ENCODE measurements around the gene RAD54L.

DNA sequence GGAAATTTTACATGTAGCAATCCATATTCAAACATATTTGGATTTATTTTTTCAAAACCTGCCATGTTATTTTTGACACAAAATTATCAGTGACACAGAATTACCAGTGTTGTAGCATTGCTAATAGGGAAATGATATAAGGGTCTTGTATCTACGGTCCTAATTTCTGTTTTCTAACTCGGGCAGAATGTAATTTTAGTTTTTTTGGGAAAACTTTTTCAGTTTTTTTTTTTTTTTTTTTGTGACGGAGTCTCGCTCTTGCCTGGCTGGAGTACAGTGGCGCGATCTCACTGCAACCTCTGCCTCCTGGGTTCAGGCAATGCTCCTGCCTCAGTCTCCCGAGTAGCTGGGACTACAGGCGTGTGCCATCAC, 58.6 kb downstream of the RAD54L start:
- TF ChIP-seq CTCF (IDR thresholded peaks at IDR 0.05; ENCODE audit: low read depth, low read length) = no peak
- TF ChIP-seq EZH2phosphoT487 (IDR thresholded peaks at IDR 0.05; ENCODE audit: low read depth) = no peak

All from OCI-LY3 (cell line).